Measurements from ENCODE around the gene TRIO. TPM values are rescaled to one million over a fixed set of nuclear protein-coding genes. Genes with fewer than 3 reads are reported as not detected.

Gene TRIO
- polyA plus RNA-seq, 3 donors = 1.7 to 45.8 (median 2.1) TPM

GRCh38 chr5:14276380-14276779, 133.2 kb downstream of the TRIO start:
- Histone ChIP-seq H3K4me3 (replicated peaks in 1 of 3; ENCODE audit: low read depth in 2 of 3, low read length in 3 of 3) (no peak overlapping the region), H3K79me2 (ENCODE audit: insufficient read depth, low read length) (peaks cover 8% of the 10 kb centered on the region), H3K4me2 (replicated peaks; ENCODE audit: extremely low read depth, low read length, poor library complexity, severe bottlenecking) (no peak overlapping the region), H4K20me1 (ENCODE audit: insufficient read depth, low read length) (peaks cover 25% of the 10 kb centered on the region), H3K27ac (ENCODE audit: low read depth in 1 of 2, low read length in 2 of 2) (no peak overlapping the region), H2AFZ (ENCODE audit: insufficient read depth, low read depth, low read length, poor library complexity, severe bottlenecking) (no peak overlapping the region), H3K27me3 (ENCODE audit: control insufficient read depth in 2 of 2, insufficient read depth in 2 of 2, low read length in 2 of 2) (no peaks in the 10 kb centered on the region), H3K9me3 (replicated peaks in 1 of 2; ENCODE audit: control insufficient read depth in 1 of 2, insufficient read depth in 1 of 2, low read length in 2 of 2) (no peaks in the 10 kb centered on the region), H3K36me3 (replicated peaks in 1 of 2; ENCODE audit: control insufficient read depth in 1 of 2, insufficient read depth in 2 of 2, low read length in 2 of 2) (peaks cover 4 to 27% of the 10 kb centered on the region in 2 donors), H3K4me1 (ENCODE audit: control insufficient read depth in 1 of 2, insufficient read depth in 2 of 2, low read length in 2 of 2) (no peaks in the 10 kb centered on the region), H3K9ac (ENCODE audit: insufficient read depth, low read length, poor library complexity, severe bottlenecking) (no peak overlapping the region)
- Mint-ChIP-seq H3K36me3 (peaks cover 18 to 27% of the 10 kb centered on the region in 2 donors), H3K9me3 (no peaks in the 10 kb centered on the region), H3K4me1 (peaks cover 9% of the 10 kb centered on the region), H3K4me3 (no peak overlapping the region), H3K27me3 (ENCODE audit: low read depth in 3 of 3) (no peaks in the 10 kb centered on the region), H3K27ac (no peak overlapping the region)
- intact Hi-C loops (cut with micrococcal nuclease) = no loop called here
- no peak for TF ChIP-seq CTCF (IDR thresholded peaks at IDR 0.05)
- 92% methylated on average over 2 of the region's 9 CpGs for WGBS (ENCODE audit: insufficient coverage)
- no peak for DNase-seq

DNA sequence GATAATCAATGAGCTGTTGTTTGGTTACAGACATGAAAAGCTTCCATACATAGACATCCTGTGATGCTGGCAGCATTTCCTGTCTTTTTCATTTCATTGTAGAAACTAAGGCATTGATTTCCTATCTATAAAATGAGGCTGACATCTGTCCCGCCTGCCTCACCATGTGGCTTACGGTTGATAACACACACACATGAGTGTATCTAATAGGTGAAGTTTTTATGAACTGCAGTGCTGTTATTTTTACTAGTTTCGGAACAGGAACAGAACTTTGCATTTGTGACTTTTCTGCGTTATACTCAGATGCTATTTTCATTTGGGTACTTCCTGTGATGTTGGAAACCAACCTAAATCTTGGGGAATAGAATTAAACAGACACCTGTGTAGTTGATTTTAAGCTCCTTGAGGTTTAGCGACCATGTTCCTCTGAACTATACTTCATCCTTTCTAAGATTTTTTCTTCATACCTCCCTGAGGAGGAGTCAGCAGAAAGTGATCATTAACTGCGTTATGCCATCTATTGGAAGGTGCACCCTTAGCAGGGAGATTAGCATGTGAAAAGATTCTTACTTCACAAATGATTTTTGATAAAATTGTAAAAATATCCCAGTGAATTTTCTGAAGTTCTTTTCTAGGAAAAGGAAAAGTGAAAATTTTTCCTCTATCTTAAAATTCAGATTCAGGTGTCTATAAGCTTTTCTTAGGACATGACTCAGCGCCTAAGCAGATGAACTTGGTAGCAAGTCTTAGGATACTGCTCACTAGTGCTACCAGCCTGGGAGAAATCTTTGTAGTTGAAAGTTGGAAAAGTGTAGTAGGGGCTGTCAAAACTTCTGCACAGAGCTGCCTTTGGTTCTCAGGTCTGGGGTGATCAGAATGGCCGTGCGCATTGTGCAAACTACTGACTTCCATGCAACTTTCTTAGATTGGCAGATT, 134.5 kb downstream of the TRIO start:
- Histone ChIP-seq H3K9ac (ENCODE audit: insufficient read depth, low read length, poor library complexity, severe bottlenecking) (no peak overlapping the region), H3K27ac (ENCODE audit: low read depth in 1 of 2, low read length in 2 of 2) (no peak overlapping the region), H3K27me3 (ENCODE audit: control insufficient read depth in 2 of 2, insufficient read depth in 2 of 2, low read length in 2 of 2) (no peaks in the 10 kb centered on the region), H2AFZ (ENCODE audit: insufficient read depth, low read depth, low read length, poor library complexity, severe bottlenecking) (no peak overlapping the region), H3K4me1 (ENCODE audit: control insufficient read depth in 1 of 2, insufficient read depth in 2 of 2, low read length in 2 of 2) (no peaks in the 10 kb centered on the region), H3K79me2 (ENCODE audit: insufficient read depth, low read length) (peaks cover 3% of the 10 kb centered on the region), H4K20me1 (ENCODE audit: insufficient read depth, low read length) (peaks cover 24% of the 10 kb centered on the region), H3K4me2 (replicated peaks; ENCODE audit: extremely low read depth, low read length, poor library complexity, severe bottlenecking) (no peak overlapping the region), H3K36me3 (replicated peaks in 1 of 2; ENCODE audit: control insufficient read depth in 1 of 2, insufficient read depth in 2 of 2, low read length in 2 of 2) (peaks cover 10 to 29% of the 10 kb centered on the region in 2 donors), H3K9me3 (replicated peaks in 1 of 2; ENCODE audit: control insufficient read depth in 1 of 2, insufficient read depth in 1 of 2, low read length in 2 of 2) (no peaks in the 10 kb centered on the region), H3K4me3 (replicated peaks in 1 of 3; ENCODE audit: low read depth in 2 of 3, low read length in 3 of 3) (no peak overlapping the region)
- intact Hi-C loops (cut with micrococcal nuclease) = no loop called here
- Mint-ChIP-seq H3K27me3 (ENCODE audit: low read depth in 3 of 3) (no peaks in the 10 kb centered on the region), H3K27ac (no peak overlapping the region), H3K4me3 (no peak overlapping the region), H3K9me3 (no peaks in the 10 kb centered on the region), H3K36me3 (peaks cover 24 to 29% of the 10 kb centered on the region in 2 donors), H3K4me1 (peaks cover 9% of the 10 kb centered on the region)
- 90% methylated on average over 4 of the region's 9 CpGs for WGBS (ENCODE audit: insufficient coverage)
- no peak for DNase-seq
- TF ChIP-seq CTCF (IDR thresholded peaks at IDR 0.05) = no peak

All from CD14-positive monocyte (primary cell).